NCI-H2029 treated with DMSO at 0.1 percent for 48 hours (cell line): ENCODE results near the gene FAM184B.
"Not testable (repeated sequence)": the region's sequence is repeated elsewhere in the genome, so short reads cannot be mapped to it uniquely, and the experiment has no call there.

Experiments
- DNase-seq: peaks from one replicate; lab custom pipeline; 2025; lab: John Stamatoyannopoulos, UW

The FAM184B gene

DNA sequence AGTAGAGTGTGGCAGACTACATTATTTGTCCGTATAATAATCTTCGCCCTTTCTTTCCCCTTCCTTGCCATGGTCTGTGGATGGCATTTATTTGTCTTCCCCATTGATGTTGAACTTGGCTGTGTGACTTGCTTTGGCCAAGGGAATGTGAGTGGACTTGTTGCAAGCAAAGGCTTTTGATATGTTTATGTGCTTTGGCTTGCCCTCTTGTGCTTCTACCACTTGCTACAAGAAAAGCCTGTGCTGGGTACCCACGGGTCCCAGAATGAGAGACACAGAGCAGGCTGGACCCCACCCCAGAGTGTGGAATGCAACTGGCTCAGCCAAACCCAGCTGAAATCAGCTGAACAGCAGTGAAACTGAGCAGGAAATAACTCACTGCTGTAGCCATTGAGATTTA, 63.0 kb downstream of the FAM184B start:
- no peak for DNase-seq

DNA sequence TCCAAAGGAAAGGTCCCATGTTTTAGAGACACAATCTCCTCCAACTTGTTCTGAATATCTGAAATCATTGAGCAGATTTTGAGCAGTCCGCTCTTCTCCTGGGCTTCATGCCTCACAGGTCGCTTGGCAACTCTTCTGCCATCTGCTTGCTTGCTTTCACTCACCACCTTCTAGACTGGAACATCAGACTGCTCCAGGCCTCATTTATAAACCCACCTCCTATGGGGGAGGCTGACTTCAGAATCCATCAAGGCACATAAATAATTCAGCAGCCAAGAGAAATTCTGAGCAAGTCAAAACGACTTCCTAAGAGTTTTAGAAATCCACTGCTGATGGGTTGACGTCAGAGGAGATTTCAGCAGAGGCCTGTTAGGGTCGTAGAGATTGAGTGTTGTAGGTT, 64.1 kb downstream of the FAM184B start:
- no peak for DNase-seq

DNA sequence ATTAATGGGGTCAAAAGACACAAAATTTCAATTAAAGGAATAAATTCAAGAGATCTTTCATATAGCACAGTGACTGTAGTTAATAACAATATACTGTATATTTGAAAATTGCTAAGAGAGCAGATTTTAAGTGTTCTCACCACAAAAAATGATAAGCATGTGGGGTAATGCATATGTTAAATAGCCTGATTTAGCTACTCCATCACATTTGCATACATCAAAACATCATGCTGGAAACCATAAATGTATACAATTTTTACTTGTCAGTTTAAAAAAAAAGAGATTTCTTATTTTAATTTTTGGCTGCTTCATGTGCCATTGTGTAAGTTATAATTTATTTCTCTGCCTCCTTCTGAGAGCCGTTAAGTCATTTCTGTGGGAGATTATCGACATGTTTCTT, 65.9 kb downstream of the FAM184B start:
- DNase-seq: no peak

DNA sequence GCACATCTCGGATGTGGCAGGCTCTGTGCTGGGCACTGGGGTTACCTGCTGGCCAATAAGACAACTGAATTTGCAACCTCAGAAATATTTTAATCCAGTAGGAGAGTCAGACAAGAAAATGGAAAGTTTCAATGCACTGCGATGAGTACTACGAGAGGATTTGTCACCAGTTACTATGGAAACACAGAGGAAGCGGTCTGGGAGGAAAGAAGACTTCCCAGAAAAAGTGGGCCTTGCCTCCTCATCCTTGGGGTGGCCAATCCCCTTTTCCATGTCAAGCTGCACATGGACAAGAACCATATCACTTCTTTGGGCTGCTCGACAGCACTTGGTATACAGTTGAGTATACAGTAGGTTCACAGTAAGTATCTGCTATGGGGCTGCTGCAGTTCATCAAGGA, 67.6 kb downstream of the FAM184B start:
- DNase-seq: no peak

DNA sequence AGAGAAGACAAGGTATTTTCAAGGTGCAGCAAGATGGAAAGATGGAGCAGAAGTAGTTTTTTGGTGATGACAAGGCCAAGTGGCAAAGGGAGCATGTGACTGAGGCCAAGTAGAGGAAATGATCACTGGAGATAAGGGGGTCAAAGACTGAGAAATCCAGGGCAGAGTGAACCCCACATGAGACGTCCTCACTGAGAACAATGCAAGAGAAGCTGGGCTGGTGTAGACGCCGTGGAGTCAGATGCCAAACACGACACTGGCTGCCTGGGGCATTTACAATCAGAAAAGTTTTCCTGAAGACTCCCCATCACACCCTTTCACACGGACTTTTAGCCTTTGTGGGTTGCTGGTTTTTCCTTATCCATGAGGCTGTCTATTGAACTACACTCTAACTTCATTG, 69.3 kb downstream of the FAM184B start:
- no peak for DNase-seq

DNA sequence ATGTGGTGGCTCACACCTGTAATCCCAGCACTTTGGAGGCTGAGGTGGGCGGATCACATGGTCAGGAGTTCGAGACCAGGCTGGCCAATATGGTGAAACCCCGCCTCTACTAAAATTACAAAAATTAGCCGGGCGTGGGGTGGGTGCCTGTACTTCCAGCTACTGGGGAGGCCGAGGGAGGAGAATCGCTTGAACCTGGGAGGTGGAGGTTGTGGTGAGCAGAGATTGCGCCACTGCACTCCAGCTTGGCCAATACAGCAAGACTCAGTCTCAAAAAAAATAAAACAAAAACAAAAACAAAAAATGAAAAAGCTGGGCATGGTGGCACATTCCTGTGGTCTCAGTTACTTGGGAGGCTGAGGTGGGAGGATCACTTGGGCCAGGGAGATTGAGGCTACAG, 70.2 kb downstream of the FAM184B start:
- DNase-seq: not testable (repeated sequence)

DNA sequence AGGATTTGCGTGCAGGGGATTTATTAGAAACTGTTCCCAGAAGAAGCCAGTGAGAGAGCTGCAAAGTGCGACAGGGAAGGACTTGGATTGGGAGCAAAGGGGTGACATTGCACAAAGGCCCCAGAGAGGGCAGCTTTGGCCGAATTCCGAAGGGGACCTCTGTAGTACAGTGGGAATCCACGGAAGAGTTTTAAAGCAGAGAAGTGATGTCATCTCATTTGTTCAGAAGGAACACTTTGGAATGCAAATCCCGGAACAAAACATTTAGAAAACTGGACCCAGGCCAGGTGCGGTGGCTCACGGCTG, 71.7 kb downstream of the FAM184B start:
- DNase-seq: no peak

DNA sequence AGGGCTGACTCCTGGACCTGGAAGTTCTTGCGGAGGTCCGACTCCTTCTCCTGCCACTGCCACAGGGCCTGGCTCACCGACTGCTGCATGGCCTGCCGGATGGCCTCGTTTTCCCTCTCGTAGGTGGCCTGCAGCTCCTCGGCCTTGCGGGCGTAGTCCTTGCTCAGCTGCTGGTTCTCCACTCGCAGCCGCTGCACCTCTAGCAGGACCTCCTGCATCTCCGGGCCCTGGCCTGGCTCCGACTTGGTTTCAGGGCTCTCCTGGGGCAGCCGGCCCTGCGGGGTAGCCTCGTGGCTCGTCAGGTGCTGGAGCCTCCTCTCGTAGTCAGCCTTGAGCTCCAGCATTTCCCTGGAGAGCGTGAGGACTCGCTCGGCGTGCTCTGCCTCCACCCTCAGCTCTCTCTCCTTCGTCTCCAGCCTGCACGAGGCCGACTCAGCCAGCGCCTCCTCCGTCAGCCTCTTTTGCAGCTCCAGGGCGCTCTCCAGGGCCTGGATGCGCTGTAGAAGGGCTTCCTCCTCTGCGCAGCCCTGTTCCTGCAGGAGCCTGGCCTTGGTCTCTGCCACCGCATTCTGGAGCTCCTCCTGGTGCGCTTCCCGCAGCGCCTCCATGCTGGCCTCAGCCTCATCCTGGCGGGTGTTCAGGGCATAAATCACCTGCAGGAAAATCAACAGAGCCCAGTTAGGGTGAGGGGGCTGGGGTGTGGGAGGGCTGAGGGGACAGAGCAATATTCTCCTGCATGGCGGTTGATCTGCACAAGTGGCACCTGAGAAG, 72.2 kb downstream of the FAM184B start:
- no peak for DNase-seq

DNA sequence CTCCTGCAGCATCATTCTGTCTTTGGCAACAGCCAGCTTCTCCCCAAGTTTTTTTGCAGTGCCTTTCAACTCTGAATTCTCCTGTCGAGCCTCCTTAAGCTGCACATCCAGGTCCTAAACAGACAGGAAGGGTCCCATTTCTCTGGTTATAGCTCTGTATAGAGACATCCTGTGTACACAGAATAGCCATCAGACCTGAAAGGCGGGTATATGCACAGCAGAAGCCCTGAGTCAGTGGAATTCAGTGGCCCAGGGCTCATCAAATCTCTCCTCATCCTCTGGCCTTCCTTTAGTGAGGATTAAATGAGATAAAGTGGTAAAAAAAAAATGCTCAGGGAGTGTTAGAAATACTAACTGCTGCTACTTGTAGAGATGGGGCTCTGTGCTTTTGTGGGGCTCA, 73.8 kb downstream of the FAM184B start:
- no peak for DNase-seq

DNA sequence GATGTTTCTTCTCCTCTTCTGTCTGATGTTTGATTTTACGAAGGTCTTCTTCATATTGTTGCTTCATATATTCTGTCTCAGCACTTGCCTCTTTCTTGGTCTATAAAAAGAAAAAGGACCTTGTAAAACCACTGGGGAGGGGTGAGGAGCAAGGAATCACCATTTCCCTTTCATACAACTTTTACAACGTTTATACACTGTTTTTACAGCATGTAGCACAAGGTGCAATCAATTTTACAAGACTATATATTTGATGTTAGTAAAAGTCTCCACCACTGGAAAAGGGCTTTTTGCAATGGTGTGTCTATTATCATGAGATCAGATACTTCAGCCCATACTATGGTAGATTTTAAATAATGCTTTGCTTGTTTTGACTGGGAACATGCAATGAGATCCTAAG, 76.3 kb downstream of the FAM184B start:
- DNase-seq: no peak

DNA sequence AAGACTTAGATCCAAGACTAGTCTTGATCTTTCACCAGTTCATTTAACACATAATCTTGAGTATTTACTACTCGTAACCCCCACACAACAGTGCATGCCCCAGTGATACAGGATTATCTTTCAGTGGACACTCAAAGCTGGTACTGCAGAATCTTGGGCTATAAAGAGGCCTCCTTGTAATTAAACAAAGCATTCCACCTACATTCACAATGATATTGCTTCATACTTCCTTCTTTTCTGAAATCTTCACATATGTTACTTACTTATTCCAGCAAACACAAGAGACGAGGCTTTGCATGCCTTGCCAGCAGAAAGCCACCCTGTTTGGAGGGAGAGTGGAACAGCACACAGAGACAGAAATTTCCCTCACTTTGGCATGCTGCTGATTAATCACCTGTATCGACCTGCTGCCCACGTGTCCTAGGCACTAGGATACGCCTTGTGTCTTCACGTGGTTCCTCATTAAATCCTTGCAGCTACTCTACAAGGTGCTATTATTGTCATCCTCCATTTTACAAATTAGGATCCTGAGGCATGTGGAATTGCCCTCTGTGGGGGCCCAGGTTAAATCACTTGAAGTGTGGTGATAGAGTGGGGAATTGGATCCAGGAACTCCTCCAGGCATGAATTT, 77.3 kb downstream of the FAM184B start:
- no peak for DNase-seq

DNA sequence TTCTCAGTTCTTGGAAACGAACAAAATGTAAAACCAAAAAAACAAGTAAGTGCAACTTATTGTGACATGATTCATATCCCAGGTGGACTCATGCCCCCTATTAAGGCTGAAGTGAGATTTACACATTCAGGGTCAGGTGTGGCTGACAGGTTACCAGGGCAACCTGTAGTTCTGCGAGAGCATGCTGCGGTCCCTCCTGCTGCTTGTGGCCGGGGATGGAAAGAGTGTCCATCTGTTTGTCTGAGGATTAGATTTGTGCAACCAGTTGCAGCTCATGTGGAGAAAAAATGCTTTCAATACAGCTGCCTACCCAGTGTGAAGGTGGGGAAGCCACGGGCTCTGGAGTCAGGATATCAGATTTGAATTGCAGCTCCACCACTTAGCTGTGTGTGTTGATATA, 78.8 kb downstream of the FAM184B start:
- DNase-seq: no peak

DNA sequence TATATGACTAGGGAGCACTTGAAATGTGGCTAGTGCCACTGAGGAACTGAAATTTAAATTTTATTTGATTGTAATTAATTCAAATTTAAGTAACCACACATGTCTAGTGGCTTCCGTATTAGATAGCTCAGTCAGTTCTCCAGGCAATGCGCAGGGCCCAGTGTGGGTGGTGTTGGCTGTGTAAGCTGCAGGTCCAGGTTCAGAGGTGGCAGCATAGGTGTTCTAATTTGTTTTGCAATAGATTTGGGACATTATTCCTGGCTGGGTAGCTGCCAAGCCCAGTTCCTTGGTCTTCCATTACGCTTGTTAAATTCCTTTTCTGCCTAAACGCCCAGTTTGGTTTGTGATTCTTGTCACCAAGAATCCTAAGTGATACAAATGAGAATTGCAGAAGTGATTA, 79.5 kb downstream of the FAM184B start:
- DNase-seq: no peak

DNA sequence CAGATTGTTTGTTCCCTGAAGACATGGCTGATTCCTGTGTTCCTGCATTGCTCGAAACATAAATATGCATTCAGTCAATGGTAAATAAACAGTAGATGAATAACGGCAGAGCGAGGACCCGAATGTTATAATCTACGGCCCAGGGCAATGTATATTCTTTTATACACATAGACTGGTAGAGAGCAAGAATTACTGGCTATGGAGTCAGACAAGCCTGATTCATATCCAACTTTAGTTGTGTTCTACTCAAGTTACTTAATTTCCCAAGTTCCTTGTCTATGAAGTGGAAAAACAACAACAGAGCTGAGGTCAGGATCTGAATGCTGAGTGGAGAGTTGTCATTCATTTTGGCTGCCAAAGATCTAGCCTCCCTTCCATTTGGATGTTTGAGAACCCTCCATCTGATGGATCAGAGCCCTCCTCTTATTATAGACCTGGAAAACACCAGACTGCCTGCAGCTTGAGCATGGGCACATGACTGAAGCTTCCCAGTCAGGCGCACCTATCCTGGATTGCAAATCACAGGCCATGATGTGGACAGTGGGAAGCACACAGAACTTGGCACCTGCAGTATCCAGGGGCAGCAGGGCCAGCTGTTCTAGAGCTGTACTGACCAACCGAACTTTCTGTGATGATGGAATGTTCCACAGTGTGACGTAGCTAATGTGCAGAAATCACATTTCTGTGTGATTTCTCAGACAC, 80.1 kb downstream of the FAM184B start:
- DNase-seq: no peak

DNA sequence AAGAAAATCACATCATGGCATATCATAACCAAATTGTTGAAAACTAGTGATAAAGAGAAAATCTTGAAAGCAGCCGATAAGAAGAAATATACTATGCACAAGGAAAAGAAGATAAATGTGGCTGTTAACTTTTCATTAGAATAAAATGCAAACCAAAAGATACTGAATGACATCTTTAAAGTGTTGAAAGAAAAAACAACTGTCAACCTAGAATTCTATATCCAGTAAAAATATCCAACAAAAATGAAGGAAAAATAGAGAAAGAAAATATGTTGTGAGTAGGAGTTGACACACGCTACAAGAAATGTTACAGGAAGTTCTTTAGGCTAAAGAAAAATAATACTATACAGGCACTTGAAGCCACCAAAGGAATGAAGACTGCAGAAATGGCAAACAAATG, 82.0 kb downstream of the FAM184B start:
- DNase-seq: no peak

DNA sequence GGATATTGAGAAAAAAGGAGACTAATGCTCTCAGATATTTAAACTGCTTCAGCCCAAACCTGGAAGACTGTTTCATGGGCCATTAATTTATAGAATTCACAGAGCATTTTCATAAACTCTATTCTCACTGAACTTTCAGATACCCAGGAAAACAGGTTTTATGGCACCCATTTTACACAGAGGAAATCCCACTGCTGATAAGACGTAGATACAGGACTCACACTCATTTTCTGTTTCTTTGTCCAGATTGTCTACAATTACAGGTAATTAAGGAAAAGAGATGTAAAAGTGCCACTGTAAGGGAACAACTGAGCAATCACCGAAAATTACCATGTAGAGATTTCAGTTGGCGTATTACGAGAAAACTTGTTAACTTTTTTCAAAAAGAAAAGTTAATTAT, 83.3 kb downstream of the FAM184B start:
- no peak for DNase-seq

DNA sequence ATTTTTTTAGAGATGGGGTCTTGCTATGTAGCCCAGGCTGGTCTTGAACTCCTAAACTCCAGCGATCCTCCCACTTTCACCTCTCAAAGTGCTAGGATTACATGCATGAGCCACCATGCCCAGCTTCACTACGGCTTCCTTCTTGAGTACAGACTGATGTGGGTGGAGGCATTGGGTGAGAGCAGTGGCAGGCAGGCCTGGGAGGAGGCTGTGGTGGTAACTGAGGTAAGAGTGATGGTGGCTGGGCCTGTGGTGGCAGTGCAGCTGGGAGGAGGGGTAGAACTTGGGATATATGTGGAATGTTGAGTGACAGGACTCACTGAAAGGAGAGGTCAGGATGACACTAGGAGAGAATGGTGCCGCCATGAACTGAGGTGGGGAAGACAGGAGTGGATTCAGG, 86.1 kb downstream of the FAM184B start:
- no peak for DNase-seq

DNA sequence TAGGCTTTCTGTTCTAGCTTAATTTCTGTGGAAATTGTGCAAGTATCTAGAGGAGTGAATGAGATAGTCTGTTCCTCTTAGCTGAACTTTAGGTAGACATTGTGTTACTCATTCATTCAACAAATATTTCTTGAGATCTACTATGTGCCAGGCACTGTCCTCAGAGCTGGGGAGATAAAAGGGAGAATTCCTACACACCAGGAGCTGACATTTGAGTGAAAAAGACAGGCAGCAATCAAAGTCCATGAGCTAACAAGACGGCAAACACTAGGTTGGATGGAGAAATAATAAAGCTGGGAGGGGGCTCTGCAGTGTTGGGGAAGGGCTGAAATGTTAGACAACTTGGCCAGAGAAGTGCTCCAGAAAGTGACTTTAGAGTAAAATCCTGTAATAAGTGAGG, 86.9 kb downstream of the FAM184B start:
- DNase-seq: no peak

DNA sequence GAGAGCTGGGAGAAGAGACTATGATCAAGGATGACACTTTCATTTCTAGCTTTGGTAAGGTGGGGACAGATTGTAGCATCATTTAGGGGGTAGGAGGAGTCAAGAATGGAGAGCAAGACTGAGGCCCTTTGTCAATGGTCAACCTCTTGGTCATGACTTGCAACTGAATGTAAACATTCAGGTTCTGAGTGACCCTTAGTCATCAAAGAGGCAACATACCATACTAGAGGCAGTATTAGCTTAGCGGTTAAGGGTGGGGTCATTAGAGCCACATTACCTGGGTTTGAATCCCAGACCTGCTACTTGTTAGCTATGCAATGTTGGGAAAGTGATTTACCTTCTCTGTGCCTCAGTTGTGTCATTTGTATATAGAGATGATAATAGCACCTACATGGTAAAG, 90.5 kb downstream of the FAM184B start:
- DNase-seq: no peak

DNA sequence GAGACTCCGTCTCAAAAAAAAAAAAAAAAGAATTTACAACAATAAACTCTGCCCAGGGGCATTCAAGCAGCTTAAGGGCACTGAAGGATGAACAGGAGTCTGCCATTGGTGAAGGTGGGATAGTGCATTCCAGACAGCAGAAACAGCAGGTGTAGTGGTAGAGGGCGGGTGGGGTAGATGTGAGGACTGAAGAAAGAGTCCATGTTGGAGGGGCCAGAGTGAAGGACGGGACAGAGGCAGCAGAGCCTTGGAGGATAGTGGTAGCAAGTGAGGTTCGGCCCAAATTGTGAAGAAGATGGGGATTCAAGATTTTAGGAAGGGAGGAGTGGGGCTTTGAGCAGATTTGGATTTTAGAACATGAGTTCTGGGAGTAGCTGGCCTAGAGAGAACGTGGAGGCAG, 91.3 kb downstream of the FAM184B start:
- DNase-seq: no peak

DNA sequence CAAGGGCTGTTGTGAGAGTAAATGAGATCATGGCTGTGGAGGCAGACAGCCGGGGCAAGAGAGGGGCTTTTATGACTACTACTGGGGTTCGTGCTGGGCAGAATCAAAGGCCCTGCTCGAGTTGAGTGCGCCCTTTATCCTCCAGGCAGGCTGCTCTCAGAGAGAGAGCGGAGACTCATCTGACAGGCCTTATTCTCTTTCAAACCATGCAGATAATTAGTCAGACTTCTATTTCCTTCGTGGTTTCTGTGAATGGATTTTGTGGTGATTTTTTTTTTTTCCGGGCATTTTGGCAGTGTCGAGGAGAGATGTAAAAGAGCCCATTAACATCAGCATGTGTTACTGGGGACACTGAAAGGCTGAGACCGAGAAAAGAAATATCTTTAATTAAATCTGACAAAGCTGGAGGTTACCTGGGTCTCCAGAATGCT, 93.4 kb downstream of the FAM184B start:
- no peak for DNase-seq

DNA sequence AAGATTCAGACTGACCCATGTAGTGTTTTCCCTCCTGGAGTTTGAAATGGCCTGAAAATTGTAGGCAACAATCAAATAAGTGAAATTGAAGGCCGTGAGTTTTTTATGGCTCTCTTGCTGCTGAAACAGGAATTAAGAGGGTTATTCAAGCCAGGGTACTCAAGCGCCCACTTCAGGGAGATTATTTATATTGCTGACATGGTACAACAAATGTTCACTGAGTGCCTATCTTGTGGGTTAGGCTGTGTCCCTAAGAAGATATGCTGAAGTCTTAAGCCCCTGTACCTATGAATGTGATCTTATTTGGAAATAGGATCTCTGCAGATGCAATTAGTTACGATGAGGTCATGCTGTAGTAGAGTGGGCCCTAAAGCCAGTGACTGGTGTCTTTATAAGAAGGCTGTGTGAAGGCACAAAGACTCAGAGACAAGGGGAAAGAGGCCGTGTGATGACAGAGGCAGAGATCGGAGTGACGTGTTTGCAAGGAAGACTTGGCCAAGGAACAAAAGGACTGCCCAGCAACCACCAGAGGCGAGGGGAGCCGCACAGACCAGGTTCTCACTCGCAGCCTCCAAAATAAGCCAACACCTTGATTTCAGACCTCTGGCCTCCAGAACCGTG, 94.1 kb downstream of the FAM184B start:
- DNase-seq: peak; percentile 2

DNA sequence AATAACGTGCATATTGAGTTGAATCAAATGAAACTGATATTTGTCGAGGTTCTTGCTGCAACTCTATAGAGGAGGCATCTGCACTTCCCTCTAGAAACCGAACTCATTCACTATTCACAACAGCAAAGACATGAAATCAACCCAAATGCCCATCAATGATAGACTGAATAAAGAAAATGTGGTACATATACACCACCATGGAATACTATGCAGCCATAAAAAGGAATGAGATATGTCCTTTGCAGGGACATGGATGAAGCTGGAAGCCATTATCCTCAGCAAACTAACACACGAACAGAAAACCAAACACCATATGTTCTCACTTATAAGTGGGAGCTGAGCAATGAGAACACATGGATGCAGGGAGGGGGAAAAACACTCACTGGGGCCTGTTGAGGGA, 96.8 kb downstream of the FAM184B start:
- DNase-seq: not testable (repeated sequence)
